Measurements from ENCODE around the gene RTF2.
"Not testable (repeated sequence)": the region's sequence is repeated elsewhere in the genome, so short reads cannot be mapped to it uniquely, and the experiment has no call there.

RTF2 gene

GRCh38 chr20:56552911-56553629, 84.6 kb downstream of the RTF2 start:
- H3K27me3 Mint-ChIP-seq, result peaks cover 0 to 24% of the 10 kb centered on the region in 2 donors
- DNase-seq (no peak), ATAC-seq (replicated peaks) (no peak)
- no peaks in the 10 kb centered on the region for H3K4me1 Mint-ChIP-seq (ENCODE audit: low read depth in 2 of 2)
- no peak overlapping the region for H3K27ac Mint-ChIP-seq
- H3K36me3 Mint-ChIP-seq (ENCODE audit: insufficient read depth), result no peaks in the 10 kb centered on the region
- no peaks in the 10 kb centered on the region for H3K9me3 Mint-ChIP-seq
- no peak overlapping the region for H3K4me3 Mint-ChIP-seq

- Mint-ChIP-seq H3K27me3 (peaks cover 5 to 25% of the 10 kb centered on the region in 2 donors), H3K4me3 (no peak overlapping the region), H3K4me1 (ENCODE audit: low read depth in 2 of 2) (no peaks in the 10 kb centered on the region), H3K9me3 (no peaks in the 10 kb centered on the region), H3K27ac (no peak overlapping the region), H3K36me3 (ENCODE audit: insufficient read depth) (no peaks in the 10 kb centered on the region)
- ATAC-seq (replicated peaks), result no peak
- DNase-seq, result no peak
Observed at GRCh38 chr20:56554869-56555268, 86.4 kb downstream of the RTF2 start.

GRCh38 chr20:56558968-56559367, 90.5 kb downstream of the RTF2 start:
- Mint-ChIP-seq H3K4me1 (ENCODE audit: low read depth in 2 of 2) (no peaks in the 10 kb centered on the region), H3K4me3 (no peak overlapping the region), H3K36me3 (ENCODE audit: insufficient read depth) (no peaks in the 10 kb centered on the region), H3K27ac (no peak overlapping the region), H3K27me3 (peaks cover 5 to 15% of the 10 kb centered on the region in 2 donors), H3K9me3 (no peaks in the 10 kb centered on the region)
- no peak for DNase-seq
- no peak for ATAC-seq (replicated peaks)

- H3K9me3 Mint-ChIP-seq; H3K4me1 Mint-ChIP-seq (ENCODE audit: low read depth in 2 of 2); H3K36me3 Mint-ChIP-seq (ENCODE audit: insufficient read depth); H3K27me3 Mint-ChIP-seq; ATAC-seq (replicated peaks); H3K4me3 Mint-ChIP-seq; DNase-seq: not testable (repeated sequence)
- H3K27ac Mint-ChIP-seq, result peak overlapping the region in 1 of 2 donors; percentile 76
Observed at GRCh38 chr20:56564526-56564925, 96.1 kb downstream of the RTF2 start.

- no peaks in the 10 kb centered on the region for H3K9me3 Mint-ChIP-seq
- peaks cover 0 to 9% of the 10 kb centered on the region in 2 donors for H3K27me3 Mint-ChIP-seq
- DNase-seq, result no peak
- H3K36me3 Mint-ChIP-seq (ENCODE audit: insufficient read depth), result no peaks in the 10 kb centered on the region
- ATAC-seq (replicated peaks), result no peak
- H3K4me3 Mint-ChIP-seq, result no peak overlapping the region
- peak overlapping the region in 1 of 2 donors; percentile 77 for H3K27ac Mint-ChIP-seq
- no peaks in the 10 kb centered on the region for H3K4me1 Mint-ChIP-seq (ENCODE audit: low read depth in 2 of 2)
Observed at GRCh38 chr20:56565511-56565910, 97.1 kb downstream of the RTF2 start.

- no peak for ATAC-seq (replicated peaks)
- H3K4me1 Mint-ChIP-seq (ENCODE audit: low read depth in 2 of 2), result no peaks in the 10 kb centered on the region
Observed at GRCh38 chr20:56566621-56567020, 98.2 kb downstream of the RTF2 start.

More at GRCh38 chr20:56566621-56567020, 98.2 kb downstream of the RTF2 start:
- no peak overlapping the region for H3K4me3 Mint-ChIP-seq
- no peak overlapping the region for H3K27ac Mint-ChIP-seq
- H3K9me3 Mint-ChIP-seq, result no peaks in the 10 kb centered on the region
- H3K36me3 Mint-ChIP-seq (ENCODE audit: insufficient read depth), result no peaks in the 10 kb centered on the region
- peaks cover 9 to 21% of the 10 kb centered on the region in 2 donors for H3K27me3 Mint-ChIP-seq
- no peak for DNase-seq
